NCI-H146 treated with DMSO at 0.1 percent for 48 hours (cell line): ENCODE results near the gene LBP.
"Not testable (repeated sequence)": the region's sequence is repeated elsewhere in the genome, so short reads cannot be mapped to it uniquely, and the experiment has no call there.

Source experiments
- DNase-seq: peaks from one replicate; lab custom pipeline; 2025; ENCODE audit not compliant: unreplicated experiment; lab: John Stamatoyannopoulos, UW

LBP gene

GRCh38 chr20:38317422-38317821, 28.9 kb upstream of the LBP start:
- DNase-seq: no peak

- no peak for DNase-seq
Measured at GRCh38 chr20:38320221-38320620, 26.1 kb upstream of the LBP start.

GRCh38 chr20:38321959-38322598, 24.2 kb upstream of the LBP start:
- no peak for DNase-seq

- DNase-seq: no peak
Measured at GRCh38 chr20:38324159-38324558, 22.1 kb upstream of the LBP start.

- no peak for DNase-seq
Measured at GRCh38 chr20:38325167-38325566, 21.1 kb upstream of the LBP start.

- DNase-seq: no peak
Measured at GRCh38 chr20:38325905-38326304, 20.4 kb upstream of the LBP start.

- DNase-seq: no peak
Measured at GRCh38 chr20:38326309-38326708, 20.0 kb upstream of the LBP start.

GRCh38 chr20:38330638-38331037, 15.6 kb upstream of the LBP start:
- DNase-seq: no peak

- DNase-seq: no peak
Measured at GRCh38 chr20:38331245-38331644, 15.0 kb upstream of the LBP start.

- DNase-seq: no peak
Measured at GRCh38 chr20:38331814-38332213, 14.5 kb upstream of the LBP start.

- no peak for DNase-seq
Measured at GRCh38 chr20:38334016-38334415, 12.3 kb upstream of the LBP start.

GRCh38 chr20:38336726-38337125, 9.6 kb upstream of the LBP start:
- no peak for DNase-seq

- no peak for DNase-seq
Measured at GRCh38 chr20:38337561-38338140, 8.6 kb upstream of the LBP start.

- DNase-seq: peak; percentile 71
Measured at GRCh38 chr20:38338849-38339520, 7.3 kb upstream of the LBP start.

- not testable (repeated sequence) for DNase-seq
Measured at GRCh38 chr20:38339521-38339896, 6.8 kb upstream of the LBP start.

- DNase-seq: no peak
Measured at GRCh38 chr20:38339997-38340396, 6.3 kb upstream of the LBP start.

GRCh38 chr20:38340693-38341092, 5.6 kb upstream of the LBP start:
- DNase-seq: no peak

- no peak for DNase-seq
Measured at GRCh38 chr20:38342216-38342615, 4.1 kb upstream of the LBP start.

GRCh38 chr20:38342713-38343310, 3.5 kb upstream of the LBP start:
- no peak for DNase-seq

- DNase-seq: no peak
Measured at GRCh38 chr20:38343311-38344106, 2.8 kb upstream of the LBP start.

GRCh38 chr20:38344107-38344701, 2.1 kb upstream of the LBP start:
- no peak for DNase-seq
